ENCODE measurements around the gene WDR41.
"Not testable (repeated sequence)": the region's sequence is repeated elsewhere in the genome, so short reads cannot be mapped to it uniquely, and the experiment has no call there.

WDR41 gene, protein sequence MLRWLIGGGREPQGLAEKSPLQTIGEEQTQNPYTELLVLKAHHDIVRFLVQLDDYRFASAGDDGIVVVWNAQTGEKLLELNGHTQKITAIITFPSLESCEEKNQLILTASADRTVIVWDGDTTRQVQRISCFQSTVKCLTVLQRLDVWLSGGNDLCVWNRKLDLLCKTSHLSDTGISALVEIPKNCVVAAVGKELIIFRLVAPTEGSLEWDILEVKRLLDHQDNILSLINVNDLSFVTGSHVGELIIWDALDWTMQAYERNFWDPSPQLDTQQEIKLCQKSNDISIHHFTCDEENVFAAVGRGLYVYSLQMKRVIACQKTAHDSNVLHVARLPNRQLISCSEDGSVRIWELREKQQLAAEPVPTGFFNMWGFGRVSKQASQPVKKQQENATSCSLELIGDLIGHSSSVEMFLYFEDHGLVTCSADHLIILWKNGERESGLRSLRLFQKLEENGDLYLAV

GRCh38 chr5:77491783-77492652 is at the start of gene WDR41:
WDR41 (minus strand) TSS chr5:77492316; CDS start chr5:77492220, 96 bp downstream.
- peak; percentile 60 for DNase-seq

- DNase-seq: no peak
Observed at GRCh38 chr5:77531297-77531696, 39.2 kb upstream of the WDR41 start.

- peak; percentile 11 for DNase-seq
Observed at GRCh38 chr5:77518304-77518703, 26.2 kb upstream of the WDR41 start.

DNA sequence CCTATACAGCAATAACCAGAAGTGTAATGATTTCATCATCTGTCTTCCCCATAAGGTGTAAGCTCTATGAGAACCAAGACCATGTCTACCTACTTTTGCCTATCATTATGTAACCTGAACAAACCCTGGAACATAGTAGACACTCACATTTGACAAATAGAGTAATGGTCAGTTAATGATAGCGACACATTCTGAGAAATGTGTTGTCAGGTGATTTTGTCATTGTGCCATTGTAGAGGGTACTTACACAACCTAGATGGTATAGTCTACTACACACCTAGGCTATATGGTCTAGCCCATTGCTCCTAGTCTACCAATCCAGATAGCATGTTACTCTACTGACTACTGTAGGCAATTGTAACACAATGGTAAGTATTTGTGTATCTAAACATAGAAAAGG is 22.3 kb upstream of the WDR41 start:
- no peak for DNase-seq

- no peak for DNase-seq
Observed at GRCh38 chr5:77513321-77513720, 21.2 kb upstream of the WDR41 start.

DNA sequence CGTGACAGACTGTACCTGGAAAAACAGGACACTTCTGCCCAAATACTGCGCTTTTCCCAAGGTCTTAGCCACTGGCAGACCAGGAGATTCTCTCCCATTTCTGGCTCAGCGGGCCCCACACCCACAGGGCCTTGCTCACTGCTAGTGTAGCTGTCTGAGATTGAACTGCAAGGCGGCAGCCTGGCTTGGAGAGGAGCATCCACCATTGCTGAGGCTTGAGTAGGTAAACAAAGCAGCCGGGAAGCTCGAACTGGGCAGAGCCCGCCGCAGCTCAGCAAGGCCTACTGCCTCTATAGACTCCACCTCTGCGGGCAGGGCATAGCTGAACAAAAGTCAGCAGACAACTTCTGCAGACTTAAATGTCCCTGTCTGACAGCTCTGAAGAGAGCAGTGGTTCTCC is 9.0 kb upstream of the WDR41 start:
- DNase-seq: not testable (repeated sequence)

- no peak for DNase-seq
Observed at GRCh38 chr5:77499973-77500372, 7.9 kb upstream of the WDR41 start.

- no peak for DNase-seq
Observed at GRCh38 chr5:77499441-77499840, 7.3 kb upstream of the WDR41 start.

- no peak for DNase-seq
Observed at GRCh38 chr5:77498952-77499351, 6.8 kb upstream of the WDR41 start.

DNA sequence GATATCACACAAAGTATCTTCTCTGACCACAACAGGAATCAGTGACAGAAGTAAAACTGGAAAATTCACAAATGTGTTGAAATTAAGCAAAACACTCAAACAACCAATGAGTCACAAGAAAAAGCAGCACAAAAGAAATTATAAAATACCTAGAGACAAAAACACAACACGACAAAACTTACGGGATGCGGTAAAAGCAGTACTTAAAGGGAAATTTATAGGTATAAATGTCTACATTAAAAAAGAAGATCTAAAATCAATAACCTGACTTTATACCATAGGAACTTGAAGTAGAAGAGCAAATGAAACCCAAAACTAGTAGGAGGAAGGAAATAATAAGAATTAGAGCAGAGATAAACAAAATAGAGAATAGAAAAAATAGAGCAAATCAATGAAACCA is 2.8 kb upstream of the WDR41 start:
- DNase-seq: no peak

DNA sequence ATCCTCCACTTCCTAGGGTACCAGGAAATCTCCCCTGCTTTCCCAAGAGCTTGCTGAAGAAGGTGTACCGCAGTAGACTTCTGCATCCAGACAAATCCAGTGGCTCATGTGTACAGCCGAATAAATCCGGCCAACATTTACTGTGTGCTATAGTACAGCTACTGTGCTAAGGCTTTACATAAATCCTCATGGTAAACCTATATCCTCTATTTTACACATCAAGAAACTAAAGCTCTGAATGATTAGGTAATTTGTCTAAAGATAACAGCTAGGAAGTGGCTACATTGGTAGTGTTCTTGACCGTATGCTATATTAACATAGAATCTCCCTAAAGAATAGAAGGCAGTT is 511 bp upstream of the WDR41 start:
- no peak for DNase-seq

GRCh38 chr5:77490741-77491344 is 1.3 kb downstream of the WDR41 start:
- not testable (repeated sequence) for DNase-seq

DNA sequence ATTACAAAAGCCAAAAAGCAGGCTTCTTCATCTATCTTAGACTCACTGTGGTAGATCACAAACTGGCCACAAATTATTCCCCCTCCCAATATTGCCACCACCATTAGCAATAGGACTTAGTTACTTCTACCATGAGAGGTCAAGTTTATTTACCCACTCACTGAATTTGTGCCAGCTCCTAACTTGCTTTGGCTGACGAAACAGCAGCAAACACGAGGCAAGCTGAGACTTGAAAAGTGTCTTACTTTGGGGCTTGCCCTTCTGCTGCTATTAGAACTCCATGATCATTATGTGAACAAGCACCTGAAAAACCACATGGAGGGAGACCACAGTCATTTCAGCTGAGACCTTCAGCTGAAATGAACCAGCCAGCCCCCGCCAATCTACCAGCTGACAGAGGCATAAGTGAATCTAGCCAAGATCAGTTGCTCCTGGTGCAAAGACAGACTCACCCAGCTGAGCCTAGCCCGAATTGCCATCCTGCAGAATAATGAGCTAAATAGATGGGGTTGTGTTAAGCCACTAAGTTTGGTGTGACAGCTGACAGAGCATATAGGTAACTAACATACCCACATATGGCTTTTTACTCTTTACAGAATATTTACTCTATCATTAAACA is 5.7 kb downstream of the WDR41 start:
- DNase-seq: peak; percentile 64

GRCh38 chr5:77483682-77484081 is 8.4 kb downstream of the WDR41 start:
- DNase-seq: no peak

- DNase-seq: not testable (repeated sequence)
Observed at GRCh38 chr5:77475041-77475440, 17.1 kb downstream of the WDR41 start.

DNA sequence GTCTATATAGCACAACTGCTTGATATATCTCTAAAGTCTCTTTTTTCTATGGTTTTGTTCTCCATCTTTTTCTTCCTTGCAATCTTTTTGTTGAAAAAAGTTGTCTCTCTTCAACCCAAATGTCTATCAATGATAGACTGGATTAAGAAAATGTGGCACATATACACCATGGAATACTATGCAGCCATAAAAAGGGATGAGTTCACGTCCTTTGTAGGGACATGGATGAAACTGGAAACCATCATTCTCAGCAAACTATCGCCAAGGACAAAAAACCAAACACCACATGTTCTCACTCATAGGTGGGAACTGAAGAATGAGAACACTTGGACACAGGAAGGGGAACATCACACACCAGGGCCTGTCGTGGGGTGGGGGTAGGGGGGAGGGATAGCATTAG is 23.2 kb downstream of the WDR41 start:
- DNase-seq: not testable (repeated sequence)

- DNase-seq: no peak
Observed at GRCh38 chr5:77463905-77464304, 28.2 kb downstream of the WDR41 start.

DNA sequence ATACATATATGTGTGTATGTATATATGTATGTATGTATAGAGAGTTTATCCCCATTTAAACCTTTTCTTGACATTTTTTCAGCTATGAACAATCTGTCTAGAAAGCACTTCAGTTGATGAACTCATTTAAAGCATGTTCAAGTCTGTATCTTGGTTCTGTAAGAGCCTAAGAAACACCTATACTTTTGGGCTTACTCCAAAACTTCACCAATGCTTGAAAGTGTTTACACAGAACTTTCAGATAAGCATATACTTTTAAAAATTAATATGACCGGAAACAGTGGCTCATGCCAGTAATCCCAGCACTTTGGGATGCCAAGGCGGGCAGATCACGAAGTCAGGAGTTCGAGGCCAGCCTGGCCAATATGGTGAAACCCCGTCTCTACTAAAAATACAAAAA is 30.8 kb downstream of the WDR41 start:
- DNase-seq: no peak

DNA sequence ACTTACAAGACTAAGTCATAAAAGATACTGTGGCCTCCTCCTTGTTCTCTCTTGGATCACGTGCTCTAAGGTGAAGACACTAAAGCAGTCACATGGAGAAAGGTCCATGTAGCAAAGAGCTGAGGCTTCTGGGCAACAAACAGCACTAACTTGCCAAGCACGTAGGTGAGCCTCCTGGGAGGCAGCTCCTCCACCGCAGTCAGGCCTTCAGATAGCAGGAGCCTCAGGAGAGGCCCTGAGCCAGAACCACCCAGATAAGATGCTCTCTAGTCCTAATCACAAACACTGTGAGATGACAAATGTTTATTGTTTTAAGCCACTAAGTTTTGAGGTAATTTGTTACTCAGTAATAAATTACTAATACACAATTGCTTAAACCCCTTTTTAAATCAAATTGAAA is 38.0 kb downstream of the WDR41 start:
- DNase-seq: no peak

GRCh38 chr5:77452351-77452750 is 39.8 kb downstream of the WDR41 start:
- DNase-seq: no peak

- no peak for DNase-seq
Observed at GRCh38 chr5:77449981-77450380, 42.1 kb downstream of the WDR41 start.

DNA sequence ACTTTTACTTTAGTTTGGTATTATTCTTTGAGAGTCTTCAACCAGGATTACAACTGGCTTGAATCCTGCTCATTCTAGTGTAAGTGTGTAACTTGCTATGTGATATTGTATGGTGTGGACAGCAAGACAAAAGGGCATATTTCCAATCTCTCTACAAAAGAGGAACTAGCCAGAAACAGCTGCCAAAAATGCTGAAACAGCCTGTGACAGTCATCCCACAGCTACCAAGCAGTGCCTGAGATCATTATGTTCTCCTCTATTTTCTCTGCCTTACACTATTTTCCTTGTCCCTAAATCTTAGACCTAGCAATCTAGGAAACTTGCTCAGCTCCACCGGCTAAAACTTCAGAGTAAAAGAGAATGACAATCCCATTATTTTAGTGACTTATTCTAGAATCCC is 42.8 kb downstream of the WDR41 start:
- DNase-seq: no peak

DNA sequence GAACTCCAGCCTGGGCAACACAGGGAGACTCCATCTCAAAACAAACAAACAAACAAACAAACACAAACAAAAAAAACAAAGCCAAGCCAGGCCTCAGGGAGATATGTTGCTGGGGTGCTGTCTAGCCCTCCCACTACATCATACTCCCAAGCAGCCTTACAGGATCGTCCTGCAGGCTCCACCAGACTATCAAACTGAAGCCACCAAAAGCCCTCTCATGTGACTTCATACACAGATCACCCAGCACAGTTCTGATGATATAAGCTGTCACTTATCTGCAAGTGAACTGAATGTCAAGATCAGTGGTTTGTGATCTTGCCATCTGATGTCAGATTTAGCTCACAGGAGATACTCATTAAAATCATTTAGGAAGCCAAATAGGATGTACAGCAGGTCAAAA is 43.3 kb downstream of the WDR41 start:
- DNase-seq: no peak
